GM19455 (cell line): ENCODE data around the gene PRUNE2.
A peak's percentile ranks its signal among the peaks of the same experiment; 100 is the strongest.
"Not testable (repeated sequence)": the region's sequence is repeated elsewhere in the genome, so short reads cannot be mapped to it uniquely, and the experiment has no call there.

ENCODE experiments used
- ATAC-seq: cut with Tn5 transposase; IDR thresholded peaks from one replicate; pipeline ENCODE4 v1.9.1; 2021; ENCODE audit not compliant: unreplicated experiment

The PRUNE2 gene

GRCh38 chr9:76803083-76803482 is 102.8 kb downstream of the PRUNE2 start:
- no peak for ATAC-seq

- ATAC-seq, result no peak
These were observed 105.0 kb downstream of the PRUNE2 start for GRCh38 chr9:76800901-76801300.

- no peak for ATAC-seq
These were observed 106.4 kb downstream of the PRUNE2 start for GRCh38 chr9:76799473-76799872.

GRCh38 chr9:76798527-76798926 is 107.4 kb downstream of the PRUNE2 start:
- ATAC-seq, result no peak

GRCh38 chr9:76796296-76796695 is 109.6 kb downstream of the PRUNE2 start:
- no peak for ATAC-seq

- ATAC-seq, result no peak
These were observed 112.0 kb downstream of the PRUNE2 start for GRCh38 chr9:76793784-76794431.

- no peak for ATAC-seq
These were observed 116.1 kb downstream of the PRUNE2 start for GRCh38 chr9:76789840-76790239.

GRCh38 chr9:76787677-76788076 is 118.2 kb downstream of the PRUNE2 start:
- ATAC-seq, result no peak

- ATAC-seq, result no peak
These were observed 120.4 kb downstream of the PRUNE2 start for GRCh38 chr9:76785501-76785900.

- ATAC-seq, result no peak
These were observed 121.0 kb downstream of the PRUNE2 start for GRCh38 chr9:76784881-76785280.

- no peak for ATAC-seq
These were observed 133.0 kb downstream of the PRUNE2 start for GRCh38 chr9:76772686-76773445.

GRCh38 chr9:76766126-76766525 is 139.8 kb downstream of the PRUNE2 start:
- no peak for ATAC-seq

- no peak for ATAC-seq
These were observed 141.8 kb downstream of the PRUNE2 start, which contains the start of gene PCA3 for GRCh38 chr9:76764138-76764537. Gene PCA3 (plus strand): TSS chr9:76764438.

GRCh38 chr9:76761448-76761847 is 144.5 kb downstream of the PRUNE2 start:
- ATAC-seq, result no peak

- no peak for ATAC-seq
These were observed 146.2 kb downstream of the PRUNE2 start for GRCh38 chr9:76759732-76760131.

- ATAC-seq, result no peak
These were observed 147.4 kb downstream of the PRUNE2 start for GRCh38 chr9:76758476-76758875.

- ATAC-seq, result no peak
These were observed 148.8 kb downstream of the PRUNE2 start for GRCh38 chr9:76756941-76757673.

GRCh38 chr9:76756268-76756640 is 149.7 kb downstream of the PRUNE2 start:
- ATAC-seq, result peak; percentile 12

- ATAC-seq, result no peak
These were observed 154.9 kb downstream of the PRUNE2 start for GRCh38 chr9:76751001-76751400.

GRCh38 chr9:76744336-76744735 is 161.6 kb downstream of the PRUNE2 start:
- no peak for ATAC-seq

- no peak for ATAC-seq
These were observed 162.0 kb downstream of the PRUNE2 start for GRCh38 chr9:76743931-76744330.

GRCh38 chr9:76742890-76743289 is 163.0 kb downstream of the PRUNE2 start:
- ATAC-seq, result not testable (repeated sequence)
